ENCODE data around the gene PDLIM3.

DNA sequence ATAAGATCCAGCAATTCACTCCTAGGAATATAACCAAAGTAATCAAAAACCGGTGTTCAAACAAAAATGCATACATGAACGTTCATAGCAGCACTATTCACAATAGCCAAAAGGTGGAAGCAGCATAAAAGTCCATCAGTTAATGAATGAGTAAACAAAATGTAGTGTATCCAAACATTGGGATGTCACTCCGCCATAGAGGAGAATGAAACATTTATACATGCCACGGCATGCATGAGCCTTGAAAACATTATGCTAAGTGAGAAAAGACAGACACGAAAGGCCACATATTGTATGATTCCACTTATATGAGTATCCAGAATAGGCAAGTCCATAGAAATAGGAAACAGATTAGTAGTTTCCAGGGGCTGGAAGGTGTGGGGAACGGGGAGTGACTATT lies 11.0 kb upstream of the PDLIM3 start:
- TF ChIP-seq EP300 (IDR thresholded peaks at IDR 0.05; ENCODE audit: borderline replicate concordance) (no peak), YY1 (IDR thresholded peaks at IDR 0.05; ENCODE audit: low read depth) (no peak), RAD21 (IDR thresholded peaks at IDR 0.05; ENCODE audit: low read depth) (no peak), FOXM1 (IDR thresholded peaks at IDR 0.05; ENCODE audit: borderline replicate concordance, low read depth) (no peak)
